HG02588 (cell line): Measurements from ENCODE around the gene ADCY7.

ENCODE experiments used
- ATAC-seq: cut with Tn5 transposase; IDR thresholded peaks from one replicate; pipeline ENCODE4 v1.9.1; 2021; ENCODE audit warnings: mild to moderate bottlenecking, moderate library complexity; ENCODE audit not compliant: unreplicated experiment

ADCY7 gene

DNA sequence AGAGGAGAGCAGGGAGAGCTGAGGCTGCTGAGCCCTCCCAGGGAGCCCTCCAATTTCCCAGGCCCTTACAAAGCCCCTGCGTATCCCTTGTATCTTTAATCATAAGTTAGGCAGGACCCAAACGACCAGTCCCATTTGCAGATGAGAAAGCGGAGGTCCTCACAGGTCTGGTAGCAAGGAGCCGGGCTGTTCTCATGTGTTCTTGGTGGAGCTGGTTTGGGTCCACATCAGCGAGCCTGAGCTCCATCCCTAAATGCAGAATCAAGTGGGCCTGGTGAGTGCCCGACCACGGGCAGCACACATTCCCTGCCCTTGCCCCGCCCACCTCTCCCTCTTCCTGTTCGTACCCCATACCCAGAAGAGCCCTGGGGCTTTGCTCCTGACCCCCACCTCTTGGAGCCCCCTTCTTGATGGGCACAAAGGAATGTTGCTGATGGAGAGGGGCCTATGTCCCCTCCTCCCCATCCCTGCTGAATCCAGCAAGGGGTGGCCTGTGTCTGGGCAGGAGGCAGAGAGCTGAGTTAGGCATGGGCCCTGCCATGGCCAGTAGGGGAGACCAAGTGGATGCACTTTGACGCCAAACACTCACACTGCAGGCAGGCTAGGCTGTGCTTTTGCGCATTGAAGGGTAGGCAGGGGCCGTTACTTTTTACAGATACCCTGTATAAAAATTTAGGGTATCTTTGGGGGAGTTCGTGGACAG lies 18.3 kb upstream of the ADCY7 start:
- no peak for ATAC-seq

DNA sequence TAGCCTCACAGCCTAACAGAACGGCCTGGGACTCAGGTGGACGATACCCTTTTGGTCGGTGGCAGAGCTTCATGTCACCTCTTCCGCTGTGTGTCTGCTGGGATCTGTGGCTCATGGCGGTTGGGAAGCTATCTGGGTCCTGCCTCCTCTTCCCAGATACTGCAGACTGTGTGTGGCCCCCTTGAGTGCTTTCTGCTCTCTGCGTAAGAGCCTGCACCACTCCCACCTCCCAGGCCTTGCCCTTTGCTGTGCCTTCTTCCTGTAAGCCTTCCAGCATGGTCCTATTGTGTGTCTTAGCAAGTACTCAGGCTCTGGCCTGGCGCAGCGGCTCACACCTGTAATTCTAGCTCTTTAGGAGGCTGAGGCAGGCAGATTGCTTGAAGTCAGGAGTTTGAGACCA lies 17.5 kb upstream of the ADCY7 start:
- no peak for ATAC-seq

DNA sequence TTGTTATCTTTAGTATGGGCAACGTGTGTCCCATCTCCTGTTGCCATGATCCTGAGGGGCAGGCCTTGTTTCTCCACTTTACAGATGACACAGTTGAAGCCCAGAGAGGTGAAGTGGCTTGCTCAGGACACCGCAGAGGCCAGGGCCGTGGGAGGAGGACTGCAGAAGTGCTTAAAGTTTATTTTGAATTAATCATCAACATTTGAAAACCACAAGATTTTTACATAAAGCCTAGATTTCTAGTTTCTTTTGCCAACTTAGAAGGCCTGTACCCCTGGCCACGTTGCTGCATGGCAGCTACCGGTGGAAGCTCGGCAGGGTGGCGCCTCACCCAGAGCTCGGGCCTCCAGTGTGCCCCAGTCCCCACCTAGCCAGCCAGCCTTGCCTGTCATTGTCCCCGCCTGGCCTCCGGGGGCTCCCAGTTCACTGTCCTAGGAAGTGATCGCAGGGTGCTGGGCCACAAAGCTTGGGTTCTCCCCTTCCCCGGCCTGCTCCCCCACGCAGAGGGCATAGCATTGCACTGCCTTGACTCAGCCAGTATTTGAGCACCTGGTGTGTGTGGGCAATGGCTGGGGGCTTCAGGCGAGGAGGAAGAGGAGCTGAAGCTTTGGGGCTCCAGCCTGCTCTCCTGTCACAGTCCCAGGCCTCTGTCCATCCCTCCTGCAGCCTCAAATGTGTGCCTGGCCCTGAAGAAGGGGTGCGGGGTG lies 14.8 kb upstream of the ADCY7 start:
- no peak for ATAC-seq

DNA sequence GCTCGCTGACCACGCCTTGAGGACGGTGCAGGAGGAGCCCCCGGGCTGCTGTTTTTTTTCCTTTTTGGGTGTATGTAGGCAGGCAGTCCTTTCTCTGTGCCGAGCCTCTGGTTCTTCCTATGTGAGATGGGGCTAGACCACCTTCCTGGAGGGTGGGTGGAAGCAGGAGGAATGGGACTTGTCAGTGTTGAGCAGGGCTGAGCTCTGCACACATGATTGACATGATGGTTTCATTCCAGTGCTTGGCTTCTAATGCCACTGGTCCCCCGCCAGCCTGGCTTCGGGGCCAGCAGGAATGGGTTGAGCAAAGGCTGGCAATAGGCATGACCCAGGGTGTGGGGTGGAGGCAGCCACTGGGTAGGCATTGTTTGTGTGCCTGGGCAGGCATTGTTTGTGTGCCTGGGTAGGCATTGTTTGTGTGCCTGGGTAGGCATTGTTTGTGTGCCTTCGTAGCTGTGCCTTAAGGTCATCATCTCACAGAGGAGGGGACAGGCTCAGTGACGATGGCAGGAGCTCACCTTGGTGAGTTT lies 14.2 kb upstream of the ADCY7 start:
- no peak for ATAC-seq

DNA sequence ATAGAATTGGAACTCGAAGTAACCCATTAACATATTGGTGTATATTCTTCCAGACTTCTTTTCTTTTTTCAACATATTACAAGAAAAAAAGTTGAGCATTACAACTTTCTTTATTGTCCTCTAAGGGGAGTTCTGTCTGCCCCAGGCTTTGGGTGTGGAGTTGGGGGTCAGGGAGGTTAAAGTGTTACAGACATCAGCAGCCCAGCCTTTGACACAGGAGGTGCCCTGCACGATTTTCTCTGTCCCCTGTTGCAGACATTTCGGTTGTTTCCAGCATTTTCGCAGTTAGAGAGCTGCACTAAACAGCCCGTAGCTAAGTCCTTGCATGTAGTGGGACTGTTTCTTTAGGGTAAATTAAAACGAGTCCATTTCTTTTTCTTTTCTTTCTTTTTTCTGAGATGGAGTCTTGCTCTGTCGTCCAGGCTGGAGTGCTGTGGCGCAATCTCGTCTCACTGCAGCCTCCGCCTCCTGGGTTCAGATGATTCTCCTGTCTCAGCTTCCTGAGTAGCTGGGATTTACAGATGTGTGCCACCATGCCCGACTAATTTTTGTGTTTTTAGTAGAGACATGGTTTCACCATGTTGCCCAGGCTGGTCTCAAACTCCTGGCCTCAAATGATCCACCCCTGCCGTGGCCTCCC lies 13.4 kb upstream of the ADCY7 start:
- no peak for ATAC-seq

- no peak for ATAC-seq
These were observed 12.8 kb upstream of the ADCY7 start for GRCh38 chr16:50253514-50253910.

DNA sequence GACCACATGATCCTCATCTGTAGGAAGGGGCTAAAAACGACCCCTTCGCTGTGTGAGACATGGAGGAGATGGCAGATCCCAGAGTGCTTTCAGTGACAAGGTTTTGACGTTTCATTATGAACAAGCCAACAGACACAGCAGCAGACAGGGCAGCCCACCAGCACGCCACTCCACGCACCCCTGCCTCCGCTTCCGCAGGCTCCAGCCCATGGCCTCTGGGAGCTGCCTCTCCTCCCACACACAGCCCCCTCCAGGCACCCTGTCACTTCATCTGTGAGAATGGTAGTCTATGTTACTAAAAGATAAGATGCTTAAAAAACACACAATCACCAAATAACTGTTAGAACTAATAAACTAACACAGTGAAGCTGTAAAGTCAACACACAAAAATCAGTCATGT lies 12.3 kb upstream of the ADCY7 start:
- ATAC-seq: no peak

DNA sequence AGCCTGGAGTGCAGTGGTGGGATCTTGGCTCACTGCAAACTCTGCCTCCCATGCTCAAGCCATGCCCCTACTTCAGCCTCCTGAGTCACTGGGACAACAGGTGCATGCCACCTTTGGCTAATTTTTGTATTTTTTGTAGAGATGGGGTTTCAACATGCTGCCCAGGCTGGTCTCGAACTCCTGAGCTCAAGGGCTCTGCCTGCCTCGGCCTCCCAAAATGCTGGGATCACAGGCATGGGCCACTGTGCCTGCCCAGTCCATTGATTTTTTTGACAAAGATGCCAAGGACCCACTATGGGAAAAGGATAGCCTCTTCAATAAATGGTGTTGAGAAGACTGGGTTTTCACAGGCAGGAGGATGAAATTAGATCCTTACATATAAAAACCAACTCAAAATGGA lies 10.8 kb upstream of the ADCY7 start:
- no peak for ATAC-seq

DNA sequence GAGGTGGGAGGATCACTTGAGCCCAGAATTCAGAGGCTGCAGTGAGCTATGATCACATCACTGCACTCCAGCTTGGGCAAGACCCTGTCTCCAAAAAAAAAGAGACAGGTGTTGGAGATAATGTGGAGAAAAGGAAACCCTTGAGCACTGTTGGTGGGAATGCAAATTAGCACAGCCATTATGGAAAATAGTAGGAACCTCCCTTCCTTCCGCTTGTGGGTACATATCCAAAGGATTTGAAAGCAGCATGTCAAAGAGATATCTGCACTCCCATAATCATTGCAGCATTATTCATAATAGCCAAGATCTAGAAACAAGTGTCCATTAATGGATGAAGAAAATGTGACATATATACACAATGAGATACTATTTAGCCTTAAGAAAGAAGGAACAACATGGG lies 9.7 kb upstream of the ADCY7 start:
- ATAC-seq: no peak

DNA sequence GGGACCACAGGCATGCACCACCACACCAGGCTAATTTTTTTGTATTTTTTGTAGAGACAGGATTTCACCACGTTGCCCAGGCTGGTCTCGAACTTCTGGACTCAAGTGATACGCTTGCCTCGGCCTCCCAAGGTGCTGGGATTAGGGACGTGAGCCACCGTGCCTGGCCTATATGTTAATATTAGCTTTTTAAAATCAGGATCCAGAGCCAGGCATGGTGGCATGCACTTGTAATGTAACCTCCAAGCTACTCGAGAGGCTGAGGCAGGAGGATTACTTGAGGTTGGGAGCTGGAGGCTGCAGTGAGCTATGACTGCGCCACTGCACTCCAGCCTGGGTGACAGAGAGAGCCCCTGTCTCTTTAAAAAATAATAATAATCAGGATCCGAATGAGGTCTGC lies 8.5 kb upstream of the ADCY7 start:
- no peak for ATAC-seq

GRCh38 chr16:50259334-50260205 lies 6.8 kb upstream of the ADCY7 start:
- ATAC-seq: no peak

DNA sequence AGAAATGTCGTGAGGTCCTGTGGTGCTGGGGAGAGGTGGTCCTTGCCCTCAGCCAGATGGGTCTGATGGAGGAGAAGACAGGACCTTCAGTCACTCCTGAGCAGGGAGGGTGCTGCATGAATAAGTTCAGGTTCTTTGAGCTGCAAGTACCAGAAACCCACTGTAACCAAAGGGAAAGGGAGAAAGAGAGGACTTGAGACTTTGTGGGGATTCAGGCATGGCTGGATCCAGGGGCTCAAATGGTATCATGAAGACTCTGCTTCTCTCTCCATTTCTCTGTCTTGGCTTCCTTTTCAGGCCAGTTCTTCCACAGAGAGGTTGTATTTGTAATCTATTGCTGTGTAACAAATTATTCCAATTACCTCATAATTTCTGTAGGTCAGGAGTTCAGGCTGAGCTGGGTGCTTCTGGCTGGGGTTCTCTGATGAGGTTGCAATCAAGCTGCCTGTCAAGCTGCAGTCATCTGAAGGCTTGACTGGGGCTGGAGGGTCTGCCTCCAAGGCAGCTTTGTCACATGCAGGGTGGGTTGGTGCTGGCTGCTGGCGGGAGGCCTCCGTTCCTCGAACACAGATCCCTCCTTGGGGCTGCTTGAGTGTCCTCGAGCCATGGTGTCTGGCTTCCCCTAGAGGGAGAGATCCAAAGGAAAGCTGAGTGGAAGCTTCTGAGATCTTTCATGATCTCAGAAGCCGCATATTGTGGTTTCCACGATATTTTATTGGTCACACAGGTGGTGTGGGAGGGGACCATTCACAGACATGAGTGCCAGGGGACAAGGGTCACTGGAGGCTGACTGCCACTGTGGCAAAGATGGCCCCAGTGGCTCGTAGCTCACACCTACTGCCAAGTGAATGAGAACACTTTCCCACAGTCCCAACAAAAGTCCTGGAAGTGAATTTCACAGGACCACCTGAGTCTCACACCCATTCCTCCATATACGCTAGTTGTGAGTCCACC lies 5.9 kb upstream of the ADCY7 start:
- no peak for ATAC-seq

GRCh38 chr16:50261160-50261706 lies 5.1 kb upstream of the ADCY7 start:
- no peak for ATAC-seq

- no peak for ATAC-seq
These were observed 4.6 kb upstream of the ADCY7 start for GRCh38 chr16:50261707-50262235.

DNA sequence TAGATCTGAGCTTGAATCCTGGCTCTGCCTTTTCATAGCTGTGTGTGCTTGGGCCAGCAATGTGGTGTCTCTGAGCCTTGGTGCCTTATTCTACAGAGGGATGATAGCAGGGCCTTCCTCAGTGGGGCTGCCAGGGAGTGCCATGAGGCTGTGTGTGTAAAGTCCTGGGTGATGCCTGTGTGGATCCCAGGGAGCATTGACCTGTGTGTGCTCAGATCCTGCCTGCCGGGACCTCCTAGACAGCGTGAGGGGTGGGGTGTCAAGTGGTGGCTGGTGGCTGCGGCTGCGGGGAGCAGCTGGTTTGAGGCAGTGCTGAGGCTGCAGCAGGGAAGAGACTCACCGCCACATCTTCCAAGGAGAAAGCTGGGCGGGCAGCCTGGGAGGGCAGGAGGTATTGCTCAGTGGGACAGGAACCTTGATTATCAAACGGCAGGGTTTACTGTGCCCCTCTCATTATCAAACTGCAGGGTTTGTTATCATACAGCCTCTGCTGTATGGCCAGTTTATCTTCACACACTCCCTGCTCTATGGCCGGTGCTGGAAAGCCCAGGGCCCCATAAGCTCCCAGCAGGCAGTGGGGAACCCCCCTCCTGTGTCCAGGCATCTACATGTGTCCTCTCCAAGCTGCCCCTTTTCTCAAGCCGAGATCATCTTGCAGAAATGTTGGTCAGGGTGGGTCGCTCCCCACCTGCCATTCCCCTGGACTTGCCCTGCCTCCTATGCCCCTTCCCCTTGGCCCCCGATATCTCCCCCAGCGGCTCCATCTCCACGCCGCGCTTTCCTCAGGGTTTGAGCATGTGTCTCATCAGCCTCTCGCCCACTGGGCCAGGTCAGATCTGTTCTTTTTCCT lies 3.1 kb upstream of the ADCY7 start:
- no peak for ATAC-seq

DNA sequence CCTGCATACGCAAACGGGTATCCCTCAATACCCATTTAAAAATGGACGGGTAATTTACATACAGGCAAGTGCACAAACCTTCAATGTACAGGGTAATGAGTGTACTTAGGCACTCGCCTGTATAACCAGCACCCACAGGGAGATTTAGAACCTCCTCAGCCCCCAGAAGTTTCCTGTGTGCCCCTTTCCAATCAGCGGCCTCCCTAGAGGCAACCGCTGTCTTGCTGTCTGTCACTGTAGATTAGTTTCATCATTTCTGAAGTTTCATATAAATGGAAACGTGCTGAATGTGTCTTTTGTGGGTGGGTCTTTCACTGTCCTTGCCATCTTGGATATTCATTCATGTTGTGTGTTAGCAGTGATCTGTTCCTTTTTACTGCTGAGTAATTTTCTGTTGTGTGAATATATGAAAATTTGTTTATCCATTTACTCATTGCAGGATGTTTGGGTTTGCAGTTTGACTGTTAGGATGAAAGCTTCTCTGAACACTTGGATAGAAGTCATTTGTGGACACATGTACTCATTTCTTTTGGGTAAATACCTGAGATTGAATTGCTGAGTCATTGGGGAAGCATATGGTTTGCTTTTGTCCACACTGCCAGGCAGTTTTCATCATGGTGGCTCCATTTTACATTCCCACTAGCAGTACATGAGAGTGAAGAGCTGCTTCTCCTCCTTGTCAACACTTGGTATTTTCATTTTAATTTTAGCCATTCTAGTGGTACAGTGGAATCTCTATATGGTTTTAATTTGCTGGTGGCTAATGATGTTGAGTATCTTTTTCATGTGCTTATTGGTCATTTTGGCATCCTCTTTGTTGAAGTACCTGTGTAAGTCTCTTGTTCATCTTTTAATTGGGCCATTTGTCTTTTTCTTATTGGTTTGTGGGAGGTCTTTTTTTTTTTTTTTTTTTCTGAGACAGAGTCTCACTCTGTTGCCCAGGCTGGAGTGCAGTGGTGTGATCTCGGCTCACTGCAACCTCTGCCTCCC lies 2.1 kb upstream of the ADCY7 start:
- peak; percentile 21 for ATAC-seq

- ATAC-seq: peak; percentile 30
These were observed 1.1 kb upstream of the ADCY7 start for GRCh38 chr16:50265260-50265659.
